ENCODE results near the gene CWC15.

Gene CWC15

GRCh38 chr11:94993400-94993943, 20.1 kb upstream of the CWC15 start:
- H3K9me3 ChIP-seq (replicated peaks in 1 of 11), result peaks cover 0 to 7% (median 0%) of the 10 kb centered on the region in 11 experiments; a peak in 4 of 22 replicates
- no peak overlapping the region for H3K9ac ChIP-seq
- peaks cover 0 to 11% (median 6%) of the 10 kb centered on the region in 11 experiments; a peak in 9 of 22 replicates for H3K36me3 ChIP-seq
- no peak for TF ChIP-seq Cebpa-rat (IDR thresholded peaks at IDR 0.05)
- H3K27ac ChIP-seq, result no peak overlapping the region
- no peaks in the 10 kb centered on the region for H4K20me1 ChIP-seq
- no peak overlapping the region for H3K4me2 ChIP-seq
- no peaks in the 10 kb centered on the region for H3K27me3 ChIP-seq
- no peak overlapping the region for H3K4me3 ChIP-seq
- H3K4me1 ChIP-seq, result no peaks in the 10 kb centered on the region

- Histone ChIP-seq H3K9ac (no peak overlapping the region), H3K27me3 (no peaks in the 10 kb centered on the region), H3K4me1 (no peaks in the 10 kb centered on the region), H4K20me1 (no peaks in the 10 kb centered on the region), H3K27ac (no peak overlapping the region), H3K9me3 (replicated peaks in 1 of 11) (no peaks in the 10 kb centered on the region), H3K36me3 (no peaks in the 10 kb centered on the region), H3K4me3 (no peak overlapping the region), H3K4me2 (no peak overlapping the region)
- no peak for TF ChIP-seq Cebpa-rat (IDR thresholded peaks at IDR 0.05)
Measured at GRCh38 chr11:94988748-94989147, 15.4 kb upstream of the CWC15 start.

GRCh38 chr11:94987378-94987777, 14.0 kb upstream of the CWC15 start:
- no peak overlapping the region for H3K9ac ChIP-seq
- H3K27me3 ChIP-seq, result no peaks in the 10 kb centered on the region
- H3K4me3 ChIP-seq, result no peak overlapping the region
- no peak overlapping the region for H3K27ac ChIP-seq
- H3K9me3 ChIP-seq (replicated peaks in 1 of 11), result no peaks in the 10 kb centered on the region
- TF ChIP-seq Cebpa-rat (IDR thresholded peaks at IDR 0.05), result no peak
- H3K36me3 ChIP-seq, result no peaks in the 10 kb centered on the region
- H4K20me1 ChIP-seq, result no peaks in the 10 kb centered on the region
- no peak overlapping the region for H3K4me2 ChIP-seq
- no peaks in the 10 kb centered on the region for H3K4me1 ChIP-seq

GRCh38 chr11:94975599-94975998, 2.2 kb upstream of the CWC15 start:
- TF ChIP-seq Cebpa-rat (IDR thresholded peaks at IDR 0.05), result no peak
- Histone ChIP-seq H4K20me1 (peaks cover 0 to 10% (median 0%) of the 10 kb centered on the region in 11 experiments; a peak in 6 of 22 replicates), H3K27me3 (no peaks in the 10 kb centered on the region)

GRCh38 chr11:94974178-94974577, 822 bp upstream of the CWC15 start:
- peaks cover 9 to 23% (median 14%) of the 10 kb centered on the region in 10 experiments; a peak in 19 of 20 replicates for H3K4me1 ChIP-seq
- H3K27me3 ChIP-seq, result no peaks in the 10 kb centered on the region
- peaks cover 0 to 13% (median 4%) of the 10 kb centered on the region in 11 experiments; a peak in 6 of 22 replicates for H4K20me1 ChIP-seq
- TF ChIP-seq Cebpa-rat (IDR thresholded peaks at IDR 0.05), result no peak
- H3K4me3 ChIP-seq, result peak overlapping the region; percentile 94 to 100 (median 96)
- H3K36me3 ChIP-seq, result peaks cover 23 to 32% (median 29%) of the 10 kb centered on the region in 11 experiments
- H3K9me3 ChIP-seq (replicated peaks in 1 of 11), result peaks cover 0 to 7% (median 0%) of the 10 kb centered on the region in 11 experiments; a peak in 2 of 22 replicates
- H3K27ac ChIP-seq, result peak overlapping the region in 10 of 11 experiments; percentile 83 to 93 (median 90); a peak in 16 of 22 replicates
- H3K9ac ChIP-seq, result peak overlapping the region; percentile 90 to 98 (median 95); a peak in 20 of 22 replicates
- peak overlapping the region; percentile 62 to 95 (median 73) for H3K4me2 ChIP-seq

More at GRCh38 chr11:94975599-94975998, 2.2 kb upstream of the CWC15 start:
- H3K27ac ChIP-seq, result no peak overlapping the region
- H3K9me3 ChIP-seq (replicated peaks in 1 of 11), result peaks cover 0 to 7% (median 0%) of the 10 kb centered on the region in 11 experiments; a peak in 2 of 22 replicates
- no peak overlapping the region for H3K4me2 ChIP-seq
- H3K4me1 ChIP-seq, result peaks cover 9 to 23% (median 14%) of the 10 kb centered on the region in 10 experiments; a peak in 19 of 20 replicates
- H3K36me3 ChIP-seq, result peaks cover 8 to 18% (median 15%) of the 10 kb centered on the region in 11 experiments
- H3K9ac ChIP-seq, result no peak overlapping the region
- no peak overlapping the region for H3K4me3 ChIP-seq

GRCh38 chr11:94972700-94973098, 657 bp downstream of the CWC15 start:
- peaks cover 0 to 7% (median 0%) of the 10 kb centered on the region in 11 experiments; a peak in 2 of 22 replicates for H3K9me3 ChIP-seq (replicated peaks in 1 of 11)
- peak overlapping the region; percentile 75 to 96 (median 87) for H3K4me2 ChIP-seq
- H3K27me3 ChIP-seq, result no peaks in the 10 kb centered on the region
- H3K4me1 ChIP-seq, result peaks cover 9 to 23% (median 14%) of the 10 kb centered on the region in 10 experiments; a peak in 19 of 20 replicates
- peaks cover 0 to 27% (median 6%) of the 10 kb centered on the region in 11 experiments; a peak in 8 of 22 replicates for H4K20me1 ChIP-seq
- peak overlapping the region; percentile 90 to 98 (median 95) for H3K9ac ChIP-seq
- H3K27ac ChIP-seq, result peak overlapping the region; percentile 83 to 93 (median 90)
- H3K4me3 ChIP-seq, result peak overlapping the region; percentile 94 to 100 (median 96)
- peaks cover 35 to 47% (median 44%) of the 10 kb centered on the region in 11 experiments for H3K36me3 ChIP-seq
- TF ChIP-seq Cebpa-rat (IDR thresholded peaks at IDR 0.05), result no peak

GRCh38 chr11:94968334-94968958, 4.9 kb downstream of the CWC15 start:
- Histone ChIP-seq H3K4me2 (no peak overlapping the region), H3K4me3 (no peak overlapping the region), H3K27ac (no peak overlapping the region), H3K4me1 (peaks cover 9 to 18% (median 14%) of the 10 kb centered on the region in 10 experiments; a peak in 19 of 20 replicates), H3K36me3 (peaks cover 74 to 88% (median 86%) of the 10 kb centered on the region in 11 experiments), H4K20me1 (peaks cover 5 to 54% (median 11%) of the 10 kb centered on the region in 11 experiments; a peak in 13 of 22 replicates), H3K27me3 (no peaks in the 10 kb centered on the region), H3K9me3 (replicated peaks in 1 of 11) (no peaks in the 10 kb centered on the region), H3K9ac (0 out of 22 replicates have a peak overlapping the region, but pooled peaks of 2 of the 11 experiments have one; percentile 2 to 17)
- no peak for TF ChIP-seq Cebpa-rat (IDR thresholded peaks at IDR 0.05)

- H3K27me3 ChIP-seq, result no peaks in the 10 kb centered on the region
- H3K27ac ChIP-seq, result no peak overlapping the region
- H3K4me1 ChIP-seq, result no peaks in the 10 kb centered on the region
- H4K20me1 ChIP-seq, result peaks cover 0 to 51% (median 7%) of the 10 kb centered on the region in 11 experiments; a peak in 12 of 22 replicates
- H3K4me2 ChIP-seq, result no peak overlapping the region
- no peak overlapping the region for H3K9ac ChIP-seq
- H3K36me3 ChIP-seq, result peaks cover 94 to 100% (median 98%) of the 10 kb centered on the region in 11 experiments
- H3K9me3 ChIP-seq (replicated peaks in 1 of 11), result no peaks in the 10 kb centered on the region
- H3K4me3 ChIP-seq, result no peak overlapping the region
- TF ChIP-seq Cebpa-rat (IDR thresholded peaks at IDR 0.05), result no peak
Measured at GRCh38 chr11:94964934-94965333, 8.4 kb downstream of the CWC15 start.

- Histone ChIP-seq H3K4me2 (no peak overlapping the region), H3K4me3 (no peak overlapping the region), H4K20me1 (peaks cover 0 to 33% (median 0%) of the 10 kb centered on the region in 11 experiments; a peak in 10 of 22 replicates), H3K9ac (no peak overlapping the region), H3K9me3 (replicated peaks in 1 of 11) (no peaks in the 10 kb centered on the region), H3K4me1 (peaks cover 0 to 7% (median 0%) of the 10 kb centered on the region in 10 experiments; a peak in 4 of 20 replicates), H3K27me3 (no peaks in the 10 kb centered on the region), H3K27ac (no peak overlapping the region), H3K36me3 (peaks cover 67 to 83% (median 73%) of the 10 kb centered on the region in 11 experiments)
- no peak for TF ChIP-seq Cebpa-rat (IDR thresholded peaks at IDR 0.05)
Measured at GRCh38 chr11:94961255-94961654, 12.1 kb downstream of the CWC15 start.

All from BLaER1 treated with 17β-estradiol and CSF1 and Interleukin-3, amounts not matched to agents 10 nM and 100 nM (cell line).